Neural cell (in vitro differentiated cells): ENCODE measurements around the gene SALL3.

ENCODE experiments used
- CTCF ChIP-seq: fragments of 450-650 bp; IDR thresholded peaks from 2 replicates; pipeline ENCODE4 v1.5.1; 2014; ENCODE audit warnings: antibody characterized with exemption, mild to moderate bottlenecking, moderate library complexity; ENCODE audit not compliant: poor library complexity, severe bottlenecking
- EP300 ChIP-seq: fragments of 450-650 bp; conservative IDR thresholded peaks from 2 replicates; pipeline ENCODE4 v1.6.1; 2014; ENCODE audit warnings: antibody characterized with exemption, mild to moderate bottlenecking, moderate library complexity; ENCODE audit not compliant: poor library complexity, severe bottlenecking
- EZH2 ChIP-seq: fragments of 200-600, 300-800 bp; shearing (Covaris generic), sonication (generic); IDR thresholded peaks from 2 replicates; pipeline ENCODE4 v1.6.1; 2014; ENCODE audit warnings: antibody characterized with exemption, low read length, borderline replicate concordance, mild to moderate bottlenecking; ENCODE audit not compliant: insufficient read depth, poor library complexity, severe bottlenecking
- MXI1 ChIP-seq: fragments of 450-650 bp; conservative IDR thresholded peaks from 2 replicates; pipeline ENCODE4 v1.6.1; 2014; ENCODE audit warnings: antibody characterized with exemption, mild to moderate bottlenecking; ENCODE audit not compliant: poor library complexity, severe bottlenecking
- POLR2AphosphoS5 ChIP-seq: IDR thresholded peaks from 2 replicates; pipeline ENCODE4 v1.6.1; 2012
- RAD21 ChIP-seq: fragments of 450-650 bp; conservative IDR thresholded peaks from 2 replicates; pipeline ENCODE4 v1.6.1; 2014; ENCODE audit warnings: antibody characterized with exemption, mild to moderate bottlenecking, moderate library complexity
- TAF1 ChIP-seq: IDR thresholded peaks from 2 replicates; pipeline ENCODE4 v1.6.1; 2012; ENCODE audit warnings: low read depth
- TF ChIP-seq, protein P1 (sequence below): IDR thresholded peaks from 2 replicates; pipeline ENCODE4 v1.6.1; 2012; ENCODE audit warnings: borderline replicate concordance

DNA sequence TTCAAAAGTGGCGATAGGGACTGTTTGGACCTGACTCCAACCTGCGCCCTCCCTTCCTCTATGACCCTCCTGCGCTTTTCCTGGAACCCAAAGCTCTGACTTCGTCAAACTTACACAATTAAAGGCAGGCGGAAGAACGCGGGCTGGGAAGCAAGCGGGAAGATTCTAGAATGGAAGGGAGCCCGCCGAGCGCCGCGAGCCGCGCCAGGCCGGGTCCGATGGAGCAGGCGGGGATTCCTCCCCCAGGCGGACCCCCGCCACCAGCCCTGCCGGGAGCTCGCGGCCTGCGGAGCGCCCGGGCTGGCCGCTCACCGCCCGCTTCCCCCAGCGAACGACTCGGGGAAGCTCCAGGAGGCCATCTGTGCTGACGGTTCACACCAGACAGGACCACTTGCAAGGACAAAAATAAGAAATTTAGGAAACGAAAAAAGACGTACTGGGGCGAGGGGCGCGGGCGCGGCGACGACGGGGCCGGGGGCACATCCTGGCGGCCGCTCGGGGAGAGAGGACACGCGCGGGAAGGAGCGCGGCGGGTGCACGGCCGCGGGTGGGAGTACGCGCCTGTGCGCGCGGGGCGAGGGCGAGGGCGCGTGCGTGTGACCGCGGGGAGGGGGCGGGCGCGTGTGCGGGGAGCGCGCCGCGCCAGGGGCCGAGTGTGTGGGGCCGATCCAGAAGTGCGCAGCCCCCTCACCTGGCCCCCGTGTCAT is 1.1 kb upstream of the SALL3 start:
- TF ChIP-seq CTCF (no peak), RAD21 (no peak), POLR2AphosphoS5 (peak; percentile 41), EZH2 (no peak), TAF1 (no peak), EP300 (no peak), MXI1 (no peak)
- TF ChIP-seq, protein P1, sequence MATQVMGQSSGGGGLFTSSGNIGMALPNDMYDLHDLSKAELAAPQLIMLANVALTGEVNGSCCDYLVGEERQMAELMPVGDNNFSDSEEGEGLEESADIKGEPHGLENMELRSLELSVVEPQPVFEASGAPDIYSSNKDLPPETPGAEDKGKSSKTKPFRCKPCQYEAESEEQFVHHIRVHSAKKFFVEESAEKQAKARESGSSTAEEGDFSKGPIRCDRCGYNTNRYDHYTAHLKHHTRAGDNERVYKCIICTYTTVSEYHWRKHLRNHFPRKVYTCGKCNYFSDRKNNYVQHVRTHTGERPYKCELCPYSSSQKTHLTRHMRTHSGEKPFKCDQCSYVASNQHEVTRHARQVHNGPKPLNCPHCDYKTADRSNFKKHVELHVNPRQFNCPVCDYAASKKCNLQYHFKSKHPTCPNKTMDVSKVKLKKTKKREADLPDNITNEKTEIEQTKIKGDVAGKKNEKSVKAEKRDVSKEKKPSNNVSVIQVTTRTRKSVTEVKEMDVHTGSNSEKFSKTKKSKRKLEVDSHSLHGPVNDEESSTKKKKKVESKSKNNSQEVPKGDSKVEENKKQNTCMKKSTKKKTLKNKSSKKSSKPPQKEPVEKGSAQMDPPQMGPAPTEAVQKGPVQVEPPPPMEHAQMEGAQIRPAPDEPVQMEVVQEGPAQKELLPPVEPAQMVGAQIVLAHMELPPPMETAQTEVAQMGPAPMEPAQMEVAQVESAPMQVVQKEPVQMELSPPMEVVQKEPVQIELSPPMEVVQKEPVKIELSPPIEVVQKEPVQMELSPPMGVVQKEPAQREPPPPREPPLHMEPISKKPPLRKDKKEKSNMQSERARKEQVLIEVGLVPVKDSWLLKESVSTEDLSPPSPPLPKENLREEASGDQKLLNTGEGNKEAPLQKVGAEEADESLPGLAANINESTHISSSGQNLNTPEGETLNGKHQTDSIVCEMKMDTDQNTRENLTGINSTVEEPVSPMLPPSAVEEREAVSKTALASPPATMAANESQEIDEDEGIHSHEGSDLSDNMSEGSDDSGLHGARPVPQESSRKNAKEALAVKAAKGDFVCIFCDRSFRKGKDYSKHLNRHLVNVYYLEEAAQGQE: no peak
